ENCODE measurements around the gene DOCK8.

- no peak for TF ChIP-seq CTCF (IDR thresholded peaks at IDR 0.05)
- no peak for TF ChIP-seq POLR2A (IDR thresholded peaks at IDR 0.05)
Observed at GRCh38 chr9:512555-513272, 298.0 kb downstream of the DOCK8 start.
